ENCODE data around the gene IGFL4. TPM values are rescaled to one million over a fixed set of nuclear protein-coding genes. Genes with fewer than 3 reads are reported as not detected.
A peak's percentile ranks its signal among the peaks of the same experiment; 100 is the strongest.

The IGFL4 gene
- polyA plus RNA-seq, 3 donors from 2014 or later = not detected

DNA sequence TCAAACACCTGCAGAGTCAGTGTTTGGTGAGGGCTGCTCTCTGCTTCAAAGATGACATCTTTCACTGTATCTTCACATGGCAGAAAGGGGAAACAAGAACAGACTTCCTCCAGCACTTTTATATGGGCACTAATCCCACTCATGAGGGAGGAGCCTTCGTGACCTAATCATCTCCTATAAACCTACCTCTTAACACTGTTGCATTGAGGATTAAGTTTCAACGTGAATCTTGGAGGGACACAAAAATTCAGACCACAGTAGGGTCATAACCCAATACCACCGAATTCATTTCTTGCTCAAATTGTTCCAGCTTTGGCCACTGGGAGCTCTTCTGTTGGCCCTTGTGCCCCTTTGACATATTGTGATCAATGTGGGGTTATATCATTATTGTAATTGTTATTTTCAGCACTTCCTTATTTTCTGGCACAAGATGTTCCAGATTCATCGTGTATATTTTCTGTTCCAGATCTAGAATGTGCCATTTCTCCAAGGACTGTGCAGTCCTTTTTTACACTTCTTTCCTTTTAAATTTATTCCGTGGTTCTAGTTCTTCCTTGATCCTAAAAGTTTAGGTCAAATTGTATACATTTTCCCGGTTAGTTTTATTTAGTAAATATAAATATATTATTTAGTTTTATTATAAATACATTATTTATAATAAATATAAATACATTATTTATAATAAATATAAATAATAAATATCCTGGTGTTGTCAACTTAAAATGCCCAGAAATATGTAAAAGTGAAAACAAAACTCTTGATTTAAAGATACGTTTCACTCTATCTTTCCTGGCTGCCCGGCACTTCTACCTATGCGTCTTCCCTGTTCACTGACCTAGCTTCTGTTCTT, 35.5 kb upstream of the IGFL4 start:
- peaks cover 10 to 30% (median 21%) of the 10 kb centered on the region in 3 donors for H3K27me3 Mint-ChIP-seq (ENCODE audit: low read depth in 3 of 3)
- H3K9me3 Mint-ChIP-seq = peaks cover 0 to 3% (median 0%) of the 10 kb centered on the region in 6 donors
- peaks cover 0 to 3% of the 10 kb centered on the region in 2 donors for H3K4me1 Mint-ChIP-seq
- H3K4me3 Mint-ChIP-seq = no peak overlapping the region
- H3K36me3 Mint-ChIP-seq = peaks cover 0 to 4% (median 2%) of the 10 kb centered on the region in 3 donors
- no peak overlapping the region for H3K27ac Mint-ChIP-seq
- DNase-seq = no peak

DNA sequence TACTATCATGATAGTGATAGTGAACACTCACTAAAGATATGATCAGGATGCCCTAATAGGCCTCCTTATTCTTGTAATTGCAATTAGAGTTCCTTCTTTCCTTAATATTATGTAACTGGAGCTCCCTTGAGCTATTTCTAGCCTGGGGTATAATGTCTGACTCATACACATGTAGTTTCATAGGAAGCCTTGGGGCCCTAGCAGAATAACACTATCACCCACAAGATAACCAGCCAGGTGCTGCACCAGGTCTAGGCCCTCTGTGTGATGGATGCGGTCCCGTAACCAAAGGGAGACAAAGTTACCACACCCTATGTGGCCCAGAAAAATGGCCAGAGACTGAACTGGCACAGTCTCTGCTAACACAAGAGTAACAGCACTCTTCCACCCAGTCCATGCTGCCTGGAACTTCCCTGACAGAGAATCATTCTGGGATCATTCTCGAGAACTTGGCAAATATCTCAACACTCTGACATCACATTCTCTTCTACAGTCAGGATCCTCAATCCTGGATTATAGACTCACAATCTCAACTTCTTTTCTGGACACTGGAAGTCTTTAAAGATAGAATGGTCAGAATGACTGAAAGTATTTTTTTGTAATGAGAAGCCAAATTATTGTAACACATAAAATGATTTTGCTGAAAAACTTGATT, 32.6 kb upstream of the IGFL4 start:
- Mint-ChIP-seq H3K4me3 (no peak overlapping the region), H3K36me3 (peaks cover 0 to 4% (median 2%) of the 10 kb centered on the region in 3 donors), H3K27me3 (ENCODE audit: low read depth in 3 of 3) (peaks cover 10 to 31% (median 13%) of the 10 kb centered on the region in 3 donors), H3K4me1 (peaks cover 0 to 3% of the 10 kb centered on the region in 2 donors), H3K9me3 (no peaks in the 10 kb centered on the region), H3K27ac (no peak overlapping the region)
- no peak for DNase-seq

DNA sequence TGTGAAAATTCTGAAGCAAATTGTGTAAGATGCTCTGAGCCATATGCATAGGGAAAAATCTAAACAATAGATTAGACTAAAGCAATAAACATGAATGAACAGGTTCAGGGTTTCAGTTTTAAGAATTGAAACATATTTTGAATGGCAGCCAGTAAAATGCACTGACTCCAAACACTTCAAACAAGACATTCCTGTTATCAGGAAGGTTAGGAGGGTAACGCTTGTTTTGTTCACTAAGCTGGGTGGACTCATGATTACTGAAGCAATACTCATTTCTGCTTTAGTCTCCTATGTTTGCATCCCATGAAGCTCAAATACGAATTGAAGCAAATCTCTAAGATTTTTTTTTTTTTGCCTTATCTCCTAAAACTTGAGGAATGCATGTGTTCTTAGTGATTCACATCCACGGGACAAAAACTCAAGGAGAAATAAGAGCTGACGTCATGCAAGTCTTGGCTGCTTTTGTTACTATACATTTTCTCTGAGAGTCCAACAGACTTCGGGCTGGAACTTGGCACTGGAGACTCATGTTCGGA, 29.1 kb upstream of the IGFL4 start:
- Mint-ChIP-seq H3K4me1 (no peaks in the 10 kb centered on the region), H3K27me3 (ENCODE audit: low read depth in 3 of 3) (peaks cover 0 to 21% (median 7%) of the 10 kb centered on the region in 3 donors), H3K27ac (no peak overlapping the region), H3K36me3 (no peaks in the 10 kb centered on the region), H3K9me3 (no peaks in the 10 kb centered on the region), H3K4me3 (no peak overlapping the region)
- DNase-seq = no peak

DNA sequence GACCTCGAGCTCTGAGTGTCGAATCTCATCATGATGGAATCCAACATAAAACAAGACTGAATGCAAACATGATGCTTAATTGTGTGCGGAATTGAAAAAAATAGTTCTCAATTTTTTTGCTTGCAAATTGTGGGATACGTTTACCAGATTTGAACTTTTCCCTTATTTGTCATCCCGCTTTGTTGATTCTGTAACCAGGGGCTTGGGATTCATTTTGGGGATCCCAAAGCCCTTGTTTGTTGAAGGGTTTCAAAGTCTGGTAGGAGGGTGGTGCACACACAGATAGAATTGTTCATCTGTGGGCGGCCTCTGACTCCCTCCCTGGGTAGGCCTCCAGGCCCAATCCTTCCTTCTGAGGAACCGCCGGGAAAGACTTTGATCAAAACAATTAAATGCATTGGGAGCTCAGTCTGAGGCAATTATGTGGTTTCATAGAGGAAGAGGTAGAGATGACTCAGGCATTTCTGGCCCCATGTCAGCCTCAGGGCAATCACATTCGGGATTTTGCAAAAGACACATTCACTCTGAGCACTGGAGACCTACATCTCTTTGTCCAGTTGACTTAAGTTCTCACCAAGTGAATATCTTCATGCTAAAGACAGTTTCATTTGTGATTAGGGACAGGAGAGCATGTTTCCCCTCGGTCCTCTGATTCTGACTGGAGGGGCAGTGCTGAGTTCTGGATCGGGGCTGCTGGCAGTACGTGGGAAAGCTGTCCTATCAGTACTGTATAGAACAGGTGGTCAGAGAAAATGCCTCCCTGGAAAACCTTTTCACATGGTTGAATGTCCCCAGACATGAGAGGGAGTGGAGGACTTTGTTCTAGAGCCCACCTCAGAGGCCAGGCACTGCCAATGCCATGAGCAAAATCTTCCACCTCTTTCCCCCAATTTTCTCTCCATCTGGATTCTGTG, 27.8 kb upstream of the IGFL4 start:
- DNase-seq = no peak
- Mint-ChIP-seq H3K4me3 (no peak overlapping the region), H3K27ac (no peak overlapping the region), H3K27me3 (ENCODE audit: low read depth in 3 of 3) (peaks cover 0 to 17% (median 11%) of the 10 kb centered on the region in 3 donors), H3K4me1 (no peaks in the 10 kb centered on the region), H3K36me3 (no peaks in the 10 kb centered on the region), H3K9me3 (no peaks in the 10 kb centered on the region)

DNA sequence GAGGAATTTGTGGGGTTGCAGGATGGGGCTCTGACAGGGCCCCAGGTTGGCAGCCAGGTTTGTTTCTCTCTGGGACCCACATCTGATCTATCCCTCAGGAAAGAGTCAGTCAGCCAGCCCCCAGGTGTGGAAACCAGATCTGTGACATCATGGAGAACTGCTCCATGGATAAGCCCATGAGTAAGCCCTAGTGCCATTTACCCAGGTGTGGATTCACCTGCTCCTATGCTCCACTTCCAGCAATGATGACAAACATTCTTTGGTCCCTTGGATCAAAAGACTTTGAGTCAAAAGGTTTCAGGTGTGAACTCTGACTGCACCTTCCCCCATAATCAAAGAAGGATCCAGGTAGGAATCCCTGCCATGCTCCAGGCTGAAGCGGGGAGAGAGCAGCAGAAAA, 26.9 kb upstream of the IGFL4 start:
- no peak overlapping the region for H3K4me3 Mint-ChIP-seq
- no peak overlapping the region for H3K27ac Mint-ChIP-seq
- no peaks in the 10 kb centered on the region for H3K9me3 Mint-ChIP-seq
- peaks cover 3 to 21% (median 11%) of the 10 kb centered on the region in 3 donors for H3K27me3 Mint-ChIP-seq (ENCODE audit: low read depth in 3 of 3)
- no peaks in the 10 kb centered on the region for H3K36me3 Mint-ChIP-seq
- H3K4me1 Mint-ChIP-seq = no peaks in the 10 kb centered on the region
- no peak for DNase-seq

DNA sequence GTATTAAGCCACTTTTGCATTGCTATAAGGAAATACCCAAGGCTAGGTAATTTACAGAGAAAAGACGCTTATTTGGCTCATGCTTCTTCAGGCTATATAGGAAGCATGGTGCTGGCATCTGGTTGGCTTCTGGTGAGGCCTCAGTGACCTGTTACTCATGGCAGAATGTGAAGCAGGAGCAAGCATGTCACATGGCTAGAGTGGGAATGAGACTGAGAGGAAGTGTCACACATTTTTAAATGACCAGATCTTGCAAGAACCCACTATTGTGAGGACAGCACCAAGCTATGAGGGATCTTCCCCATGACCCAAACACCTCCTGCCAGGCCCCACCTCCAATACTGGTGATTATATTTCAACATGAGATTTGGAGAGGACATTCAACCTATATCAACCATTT, 25.7 kb upstream of the IGFL4 start:
- no peaks in the 10 kb centered on the region for H3K9me3 Mint-ChIP-seq
- no peak overlapping the region for H3K27ac Mint-ChIP-seq
- H3K36me3 Mint-ChIP-seq = no peaks in the 10 kb centered on the region
- peaks cover 3 to 24% (median 13%) of the 10 kb centered on the region in 3 donors for H3K27me3 Mint-ChIP-seq (ENCODE audit: low read depth in 3 of 3)
- H3K4me1 Mint-ChIP-seq = no peaks in the 10 kb centered on the region
- DNase-seq = no peak
- no peak overlapping the region for H3K4me3 Mint-ChIP-seq

DNA sequence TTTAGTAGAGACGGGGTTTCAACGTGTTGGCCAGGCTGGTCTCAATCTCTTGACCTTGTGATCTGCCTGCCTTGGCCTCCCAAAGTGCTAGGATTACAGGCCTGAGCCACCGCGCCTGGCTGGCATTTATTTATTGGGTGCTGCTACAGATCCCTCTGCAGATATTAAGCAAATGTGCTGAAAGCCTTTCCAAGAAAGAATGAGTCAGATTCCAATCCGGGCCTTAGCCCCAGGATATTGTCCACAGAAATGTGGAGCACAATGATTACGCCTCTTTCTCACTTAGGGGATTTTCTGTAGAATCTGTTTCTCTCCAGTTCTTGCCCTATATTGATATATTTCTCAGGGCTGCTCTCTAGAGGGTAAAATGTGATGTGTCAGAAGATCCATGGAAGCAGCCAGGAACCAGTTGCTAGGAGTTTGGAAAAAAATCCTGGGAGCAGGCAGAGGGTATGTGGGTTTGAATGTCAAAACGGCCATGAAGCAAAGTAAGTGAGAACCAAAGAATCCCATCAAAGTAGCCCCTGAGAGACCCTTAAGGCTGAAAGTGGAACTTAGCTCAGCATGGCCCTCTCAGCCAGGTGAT, 24.8 kb upstream of the IGFL4 start:
- no peak overlapping the region for H3K27ac Mint-ChIP-seq
- no peaks in the 10 kb centered on the region for H3K4me1 Mint-ChIP-seq
- H3K36me3 Mint-ChIP-seq = no peaks in the 10 kb centered on the region
- H3K4me3 Mint-ChIP-seq = peak overlapping the region in 1 of 5 donors; percentile 25
- no peak for DNase-seq
- H3K9me3 Mint-ChIP-seq = no peaks in the 10 kb centered on the region
- peaks cover 5 to 19% (median 12%) of the 10 kb centered on the region in 3 donors for H3K27me3 Mint-ChIP-seq (ENCODE audit: low read depth in 3 of 3)

DNA sequence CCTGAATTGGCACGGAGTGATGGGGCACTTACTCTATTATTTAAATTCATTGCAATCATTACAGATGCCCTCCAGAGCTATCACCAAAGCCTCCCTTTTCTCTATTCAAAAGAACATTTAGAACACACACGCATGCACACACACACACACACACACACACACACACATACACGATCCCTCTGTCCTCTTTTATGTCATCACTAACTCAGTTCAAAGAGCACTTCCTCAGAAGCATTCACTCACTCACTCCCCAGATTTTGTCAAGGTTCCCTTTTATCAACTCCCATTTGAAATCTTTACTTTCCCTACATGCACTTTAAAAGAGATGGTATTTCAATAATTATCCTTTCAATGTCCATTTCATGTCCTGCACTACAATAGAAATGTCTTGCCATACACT, 22.4 kb upstream of the IGFL4 start:
- Mint-ChIP-seq H3K27me3 (ENCODE audit: low read depth in 3 of 3) (peaks cover 10 to 17% (median 12%) of the 10 kb centered on the region in 3 donors), H3K4me3 (no peak overlapping the region), H3K4me1 (no peaks in the 10 kb centered on the region)

DNA sequence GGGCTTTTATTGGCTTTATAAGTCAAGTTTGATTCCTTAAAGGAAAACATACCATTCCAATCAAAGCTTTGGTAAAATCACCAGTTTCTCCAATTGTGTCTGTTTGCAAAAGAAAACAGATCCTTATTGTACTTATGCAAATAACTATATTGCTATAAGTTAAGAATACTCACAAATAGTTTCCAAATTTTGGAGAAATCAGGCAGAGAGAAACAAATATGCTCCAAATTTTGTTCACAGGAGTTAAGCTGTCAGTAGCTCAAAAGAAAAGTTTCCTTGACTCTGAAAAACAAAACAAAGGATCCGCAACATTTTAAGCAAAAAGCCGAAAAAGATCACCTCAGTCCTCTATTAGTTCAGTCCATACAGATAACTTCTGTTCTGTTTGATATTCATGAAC, 19.2 kb upstream of the IGFL4 start:
- Mint-ChIP-seq H3K27me3 (ENCODE audit: low read depth in 3 of 3) (peaks cover 14 to 28% (median 14%) of the 10 kb centered on the region in 3 donors), H3K4me1 (no peaks in the 10 kb centered on the region), H3K27ac (no peak overlapping the region), H3K4me3 (no peak overlapping the region), H3K9me3 (no peaks in the 10 kb centered on the region), H3K36me3 (no peaks in the 10 kb centered on the region)
- no peak for DNase-seq

More for the DNA sequence above, 22.4 kb upstream of the IGFL4 start:
- Mint-ChIP-seq H3K27ac (no peak overlapping the region), H3K9me3 (no peaks in the 10 kb centered on the region), H3K36me3 (no peaks in the 10 kb centered on the region)
- no peak for DNase-seq

DNA sequence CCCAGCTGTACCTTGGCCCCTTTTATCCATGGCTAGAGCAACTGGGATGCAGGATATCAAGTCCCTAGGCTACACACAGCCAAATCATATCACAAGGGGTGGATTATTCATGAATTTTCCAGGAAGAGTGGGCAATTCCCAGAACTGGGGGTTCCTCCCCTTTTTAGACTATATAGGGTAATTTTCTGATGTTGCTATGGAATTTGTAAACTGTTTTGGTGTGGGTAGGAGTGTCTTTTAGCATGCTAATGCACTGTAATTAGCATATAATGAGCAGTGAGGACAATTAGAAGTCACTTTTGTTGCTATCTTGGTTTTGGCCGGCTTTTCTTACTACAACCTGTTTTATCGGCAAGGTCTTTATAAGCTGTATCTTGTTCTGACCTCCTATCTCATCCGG, 18.0 kb upstream of the IGFL4 start:
- no peak overlapping the region for H3K27ac Mint-ChIP-seq
- no peaks in the 10 kb centered on the region for H3K9me3 Mint-ChIP-seq
- no peaks in the 10 kb centered on the region for H3K36me3 Mint-ChIP-seq
- H3K27me3 Mint-ChIP-seq (ENCODE audit: low read depth in 3 of 3) = peaks cover 13 to 28% (median 14%) of the 10 kb centered on the region in 3 donors
- DNase-seq = no peak
- no peaks in the 10 kb centered on the region for H3K4me1 Mint-ChIP-seq
- H3K4me3 Mint-ChIP-seq = no peak overlapping the region

DNA sequence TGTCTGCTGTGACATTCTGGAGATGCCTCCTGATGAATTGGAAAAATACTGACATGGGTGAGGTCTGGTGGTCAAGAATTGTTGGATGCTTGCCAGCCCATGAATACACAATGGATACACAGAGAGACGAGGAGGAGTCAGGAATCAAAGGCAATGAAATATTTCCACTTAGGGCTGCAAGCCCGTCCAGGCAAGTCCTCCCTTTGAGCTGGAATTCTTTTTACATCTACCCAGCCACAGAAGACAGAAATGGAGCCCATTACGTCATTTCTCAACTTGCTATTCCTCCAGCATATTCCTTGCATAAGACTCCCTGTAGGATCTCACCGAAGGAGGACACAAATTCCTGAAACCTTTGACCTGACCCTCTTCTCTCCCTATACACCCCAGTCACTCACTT, 15.7 kb upstream of the IGFL4 start:
- Mint-ChIP-seq H3K36me3 (no peaks in the 10 kb centered on the region), H3K4me3 (no peak overlapping the region), H3K27ac (no peak overlapping the region), H3K9me3 (no peaks in the 10 kb centered on the region), H3K27me3 (ENCODE audit: low read depth in 3 of 3) (peaks cover 13 to 22% (median 15%) of the 10 kb centered on the region in 3 donors), H3K4me1 (no peaks in the 10 kb centered on the region)
- no peak for DNase-seq

DNA sequence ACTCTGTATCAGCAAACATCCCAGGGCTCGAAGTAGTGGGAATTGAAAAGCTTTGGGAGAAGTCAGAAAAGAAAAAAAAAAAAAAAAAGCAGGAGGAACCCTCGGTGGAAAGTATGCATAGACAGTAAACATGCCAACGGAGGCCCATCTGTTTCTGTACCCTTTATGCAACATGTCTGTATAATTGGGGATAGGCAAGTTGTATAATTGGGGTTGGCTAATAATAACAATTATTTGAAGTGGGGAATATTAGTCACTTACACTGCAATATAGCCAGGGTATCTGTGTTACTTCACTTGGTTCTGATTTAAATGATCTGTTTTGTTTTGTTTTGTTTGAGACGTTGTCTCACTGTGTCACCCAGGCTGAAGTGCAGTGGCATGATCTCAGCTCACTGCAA, 12.1 kb upstream of the IGFL4 start:
- no peak overlapping the region for H3K4me3 Mint-ChIP-seq
- no peaks in the 10 kb centered on the region for H3K36me3 Mint-ChIP-seq
- no peak overlapping the region for H3K27ac Mint-ChIP-seq
- no peak for DNase-seq
- H3K4me1 Mint-ChIP-seq = no peaks in the 10 kb centered on the region
- no peaks in the 10 kb centered on the region for H3K9me3 Mint-ChIP-seq
- peaks cover 11 to 18% (median 16%) of the 10 kb centered on the region in 3 donors for H3K27me3 Mint-ChIP-seq (ENCODE audit: low read depth in 3 of 3)

DNA sequence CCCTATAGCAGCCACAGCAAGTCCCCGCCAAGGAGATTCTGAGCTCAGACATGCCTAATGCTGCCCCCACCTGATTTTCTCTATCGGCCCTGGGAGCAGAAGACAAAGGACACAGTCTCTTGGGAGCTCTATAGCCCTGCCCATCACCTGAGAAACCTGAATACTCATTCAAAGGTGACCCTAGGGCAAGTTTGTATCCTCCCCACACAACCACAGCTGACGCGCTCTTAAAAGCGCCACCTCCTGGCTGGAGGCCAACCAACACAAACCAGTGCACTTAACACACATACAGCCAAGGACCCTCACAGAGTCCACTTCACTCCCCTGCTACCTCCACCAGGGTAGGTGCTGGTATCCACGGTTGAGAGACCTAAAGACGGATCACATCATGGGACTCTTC, 8.8 kb upstream of the IGFL4 start:
- Mint-ChIP-seq H3K36me3 (no peaks in the 10 kb centered on the region), H3K4me1 (no peaks in the 10 kb centered on the region), H3K27ac (no peak overlapping the region), H3K27me3 (ENCODE audit: low read depth in 3 of 3) (peaks cover 8 to 14% (median 10%) of the 10 kb centered on the region in 3 donors), H3K9me3 (no peaks in the 10 kb centered on the region), H3K4me3 (no peak overlapping the region)
- DNase-seq = no peak
